ENCODE results near the gene MICU2. TPM values are rescaled to one million over a fixed set of nuclear protein-coding genes. Genes with fewer than 3 reads are reported as not detected.

MICU2 gene
- total and polyA plus RNA-seq, 2 of the 4 experiments (the other 2 are of a cell fraction) = 14.9 to 25.0 TPM

DNA sequence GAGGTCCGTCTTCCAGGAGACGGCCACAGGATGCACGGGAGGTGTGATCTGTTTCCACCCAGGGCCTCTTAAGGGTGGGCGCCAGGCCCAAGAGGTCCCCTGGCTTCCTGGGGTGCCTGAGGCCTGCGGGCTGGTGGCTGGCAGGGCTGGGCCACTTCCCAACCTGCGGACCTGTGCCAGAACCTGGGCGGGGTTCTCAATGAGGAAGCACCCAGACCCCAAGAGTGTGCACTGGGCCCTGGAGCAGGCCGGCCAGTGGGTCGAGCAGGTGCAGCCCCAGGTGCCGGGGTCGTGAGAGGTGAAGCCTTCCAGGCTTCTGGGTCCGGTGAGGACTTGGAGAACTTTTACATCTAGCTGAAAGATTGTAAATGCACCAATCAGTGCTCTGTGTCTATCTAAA is 6.7 kb upstream of the MICU2 start:
- no peak overlapping the region for H3K27ac ChIP-seq (ENCODE audit: insufficient read depth, low read length)
- no peak overlapping the region for H3K9ac ChIP-seq (ENCODE audit: low read depth, low read length)
- no peak overlapping the region for H2BK120ac ChIP-seq (ENCODE audit: low read depth, low read length)
- H3K23ac ChIP-seq (ENCODE audit: low read depth, low read length) = no peak overlapping the region
- H3K9me3 ChIP-seq (ENCODE audit: control insufficient read depth, insufficient read depth, low read length) = no peaks in the 10 kb centered on the region
- H2BK5ac ChIP-seq (ENCODE audit: low read depth, low read length, poor library complexity, severe bottlenecking) = no peak overlapping the region
- no peak for ATAC-seq (ENCODE audit: low read depth)
- no peak overlapping the region for H2BK20ac ChIP-seq (ENCODE audit: low read depth, low read length)
- no peak overlapping the region for H2BK15ac ChIP-seq (ENCODE audit: low read depth, low read length)
- no TSS peak for BruUV-seq (replicated peaks)
- in situ Hi-C loops (cut with MboI; ENCODE audit: low sequenced_read_pairs) = no loop called here
- H3K14ac ChIP-seq (replicated peaks; ENCODE audit: low read depth, low read length) = no peak overlapping the region
- H3K79me1 ChIP-seq (ENCODE audit: low read depth in 1 of 2, low read length in 2 of 2) = no peaks in the 10 kb centered on the region
- dilution Hi-C loops (cut with HindIII; ENCODE audit: low sequenced_read_pairs, unreplicated experiment) = no loop called here
- no peaks in the 10 kb centered on the region for H3K36me3 ChIP-seq (ENCODE audit: control insufficient read depth, insufficient read depth, low read length)
- no peak overlapping the region for H2AFZ ChIP-seq (replicated peaks; ENCODE audit: low read length, poor library complexity)
- no peaks in the 10 kb centered on the region for H3K9me1 ChIP-seq (ENCODE audit: insufficient read depth, low read length)
- peaks cover 2% of the 10 kb centered on the region; the same call in 1 of the 2 replicates for H3K27me3 ChIP-seq (ENCODE audit: control insufficient read depth, insufficient read depth, low read length)
- no peak overlapping the region for H4K5ac ChIP-seq (ENCODE audit: low read depth, low read length)
- H3K18ac ChIP-seq (ENCODE audit: low read depth, low read length) = no peak overlapping the region
- no peak overlapping the region for H3K4ac ChIP-seq (ENCODE audit: low read depth, low read length)
- no peak overlapping the region for H4K91ac ChIP-seq (ENCODE audit: insufficient read depth, low read depth, low read length)
- intact Hi-C loops (cut with micrococcal nuclease) = no loop called here
- ChIA-PET POLR2A (ENCODE audit: unreplicated experiment) (no interaction called here), CTCF (no interaction called here)
- H3K4me2 ChIP-seq (ENCODE audit: low read depth, low read length) = no peak overlapping the region
- no peak for DNase-seq
- no peak overlapping the region for H3K4me3 ChIP-seq (ENCODE audit: insufficient read depth, low read depth, low read length)
- no peak overlapping the region for H2AK9ac ChIP-seq (replicated peaks; ENCODE audit: low read depth, low read length, poor library complexity)
- no peaks in the 10 kb centered on the region for H3K4me1 ChIP-seq (ENCODE audit: control insufficient read depth, insufficient read depth, low read length)
- no peaks in the 10 kb centered on the region for H4K20me1 ChIP-seq (ENCODE audit: insufficient read depth, low read length)
- WGBS, 2 experiments (ENCODE audit: extremely low coverage in 2 of 2, insufficient read length in 1 of 2) = 91% methylated on average over 7 of the region's 12 CpGs; no CpG with 5 or more reads in 1 of the 2 experiments
- no peak overlapping the region for H4K8ac ChIP-seq (ENCODE audit: low read depth in 2 of 2, low read length in 2 of 2)
- H3K56ac ChIP-seq (ENCODE audit: extremely low read depth, insufficient read depth, low read length) = no peak overlapping the region
- H2AK5ac ChIP-seq (ENCODE audit: low read depth, low read length) = no peak overlapping the region
- no peak for TF ChIP-seq BHLHE40 (IDR thresholded peaks at IDR 0.05; ENCODE audit: low read depth, low read length)
- no peak for TF ChIP-seq RCOR1 (IDR thresholded peaks at IDR 0.05; ENCODE audit: insufficient replicate concordance, low read length)
- no peak for TF ChIP-seq SMC3 (IDR thresholded peaks at IDR 0.05; ENCODE audit: low read depth, low read length)
- no peak for TF ChIP-seq MAZ (IDR thresholded peaks at IDR 0.05; ENCODE audit: borderline replicate concordance, low read depth, low read length)
- TF ChIP-seq, protein P1, sequence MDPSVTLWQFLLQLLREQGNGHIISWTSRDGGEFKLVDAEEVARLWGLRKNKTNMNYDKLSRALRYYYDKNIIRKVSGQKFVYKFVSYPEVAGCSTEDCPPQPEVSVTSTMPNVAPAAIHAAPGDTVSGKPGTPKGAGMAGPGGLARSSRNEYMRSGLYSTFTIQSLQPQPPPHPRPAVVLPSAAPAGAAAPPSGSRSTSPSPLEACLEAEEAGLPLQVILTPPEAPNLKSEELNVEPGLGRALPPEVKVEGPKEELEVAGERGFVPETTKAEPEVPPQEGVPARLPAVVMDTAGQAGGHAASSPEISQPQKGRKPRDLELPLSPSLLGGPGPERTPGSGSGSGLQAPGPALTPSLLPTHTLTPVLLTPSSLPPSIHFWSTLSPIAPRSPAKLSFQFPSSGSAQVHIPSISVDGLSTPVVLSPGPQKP (IDR thresholded peaks at IDR 0.05; ENCODE audit: borderline replicate concordance, low read depth, low read length) = no peak
- TF ChIP-seq, protein P2, sequence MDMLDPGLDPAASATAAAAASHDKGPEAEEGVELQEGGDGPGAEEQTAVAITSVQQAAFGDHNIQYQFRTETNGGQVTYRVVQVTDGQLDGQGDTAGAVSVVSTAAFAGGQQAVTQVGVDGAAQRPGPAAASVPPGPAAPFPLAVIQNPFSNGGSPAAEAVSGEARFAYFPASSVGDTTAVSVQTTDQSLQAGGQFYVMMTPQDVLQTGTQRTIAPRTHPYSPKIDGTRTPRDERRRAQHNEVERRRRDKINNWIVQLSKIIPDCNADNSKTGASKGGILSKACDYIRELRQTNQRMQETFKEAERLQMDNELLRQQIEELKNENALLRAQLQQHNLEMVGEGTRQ (IDR thresholded peaks at IDR 0.05; ENCODE audit: low read depth, low read length) = no peak
- TF ChIP-seq POLR2A (IDR thresholded peaks at IDR 0.05; ENCODE audit: low read depth, low read length) = no peak
- no peak for TF ChIP-seq RAD21 (IDR thresholded peaks at IDR 0.05; ENCODE audit: low read length)
- TF ChIP-seq, protein P3, sequence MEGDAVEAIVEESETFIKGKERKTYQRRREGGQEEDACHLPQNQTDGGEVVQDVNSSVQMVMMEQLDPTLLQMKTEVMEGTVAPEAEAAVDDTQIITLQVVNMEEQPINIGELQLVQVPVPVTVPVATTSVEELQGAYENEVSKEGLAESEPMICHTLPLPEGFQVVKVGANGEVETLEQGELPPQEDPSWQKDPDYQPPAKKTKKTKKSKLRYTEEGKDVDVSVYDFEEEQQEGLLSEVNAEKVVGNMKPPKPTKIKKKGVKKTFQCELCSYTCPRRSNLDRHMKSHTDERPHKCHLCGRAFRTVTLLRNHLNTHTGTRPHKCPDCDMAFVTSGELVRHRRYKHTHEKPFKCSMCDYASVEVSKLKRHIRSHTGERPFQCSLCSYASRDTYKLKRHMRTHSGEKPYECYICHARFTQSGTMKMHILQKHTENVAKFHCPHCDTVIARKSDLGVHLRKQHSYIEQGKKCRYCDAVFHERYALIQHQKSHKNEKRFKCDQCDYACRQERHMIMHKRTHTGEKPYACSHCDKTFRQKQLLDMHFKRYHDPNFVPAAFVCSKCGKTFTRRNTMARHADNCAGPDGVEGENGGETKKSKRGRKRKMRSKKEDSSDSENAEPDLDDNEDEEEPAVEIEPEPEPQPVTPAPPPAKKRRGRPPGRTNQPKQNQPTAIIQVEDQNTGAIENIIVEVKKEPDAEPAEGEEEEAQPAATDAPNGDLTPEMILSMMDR (conservative IDR thresholded peaks at IDR 0.05; ENCODE audit: low read depth, low read length) = no peak
- no peak for TF ChIP-seq CHD1 (IDR thresholded peaks at IDR 0.05; ENCODE audit: low read depth, low read length)
- TF ChIP-seq FOS (IDR thresholded peaks at IDR 0.05; ENCODE audit: low read depth, low read length) = no peak

Measured in IMR-90 (cell line).